K562 (cell line): ENCODE results near the gene SLC35G6. TPM values are rescaled to one million over a fixed set of nuclear protein-coding genes. Genes with fewer than 3 reads are reported as not detected.

Experiments
- BCLAF1 ChIP-seq, 2 experiments: fragments of 450-650 bp in 1 of 2; IDR thresholded peaks; 2 replicates each; pipeline ENCODE4 v1.6.1; 2011 to 2017; ENCODE audit warnings: low read depth in 2 of 2, antibody characterized with exemption in 1 of 2, borderline replicate concordance in 1 of 2, low read length in 1 of 2, mild to moderate bottlenecking in 1 of 2, mixed read lengths in 1 of 2; ENCODE audit not compliant: control insufficient read depth in 1 of 2
- CBX2 ChIP-seq: fragments of 200-600 bp; sonication (generic); IDR thresholded peaks from one replicate; pipeline ENCODE4 v1.6.1; 2012; ENCODE audit warnings: mild to moderate bottlenecking, low read length, inconsistent platforms; ENCODE audit not compliant: insufficient read depth, poor library complexity, severe bottlenecking
- CHD1 ChIP-seq: fragments of 200-600 bp; sonication (generic); IDR thresholded peaks from one replicate; pipeline ENCODE4 v1.6.1; 2012; ENCODE audit warnings: mild to moderate bottlenecking, moderate library complexity, low read length, inconsistent platforms
- MXD1 ChIP-seq: fragments of 250-450 bp; sonication (Bioruptor Pico); IDR thresholded peaks from 2 replicates; pipeline ENCODE4 v1.8.0; 2021; ENCODE audit warnings: borderline replicate concordance, mild to moderate bottlenecking, moderate library complexity; ENCODE audit not compliant: poor library complexity, severe bottlenecking
- NKRF ChIP-seq: fragments of 450-650 bp; IDR thresholded peaks from 2 replicates; pipeline ENCODE4 v1.6.1; 2016; ENCODE audit warnings: borderline replicate concordance
- PHF21A ChIP-seq: fragments of 450-650 bp; IDR thresholded peaks from 2 replicates; pipeline ENCODE4 v1.6.1; 2017; ENCODE audit warnings: low read depth, borderline replicate concordance
- RBM14 ChIP-seq: fragments of 200-400 bp; formaldehyde crosslinking; IDR thresholded peaks from 2 replicates; pipeline ENCODE4 v1.6.1; 2018; ENCODE audit warnings: low read depth, mild to moderate bottlenecking, low read length, moderate library complexity, borderline replicate concordance; ENCODE audit not compliant: insufficient read depth
- RBM25 ChIP-seq: fragments of 200-400 bp; formaldehyde crosslinking; IDR thresholded peaks from 2 replicates; pipeline ENCODE4 v1.6.1; 2018; ENCODE audit warnings: low read length, low read depth, moderate library complexity; ENCODE audit not compliant: severe bottlenecking
- RBM39 ChIP-seq: fragments of 200-400 bp; formaldehyde crosslinking; optimal IDR thresholded peaks from 2 replicates; pipeline ENCODE3; 2018; ENCODE audit warnings: low read depth, low read length
- VEZF1 ChIP-seq: fragments of 200-800 bp; sonication (Bioruptor generic); IDR thresholded peaks from 2 replicates; pipeline ENCODE4 v1.6.1; 2017; ENCODE audit warnings: missing genetic modification characterization, missing compliant biosample characterization
- ZC3H11A ChIP-seq: IDR thresholded peaks from 2 replicates; pipeline ENCODE4 v1.6.1; 2012; ENCODE audit warnings: low read depth, low read length, improper control_type of control experiment
- ZNF140 ChIP-seq: fragments of 250-450 bp; sonication (Bioruptor Pico); IDR thresholded peaks from 2 replicates; pipeline ENCODE4 v1.8.0; 2021; ENCODE audit warnings: moderate library complexity, mild to moderate bottlenecking, inconsistent platforms
- ZNF175 ChIP-seq: fragments of 200-800 bp; sonication (Bioruptor generic); IDR thresholded peaks from 2 replicates; pipeline ENCODE4 v1.6.1; 2016; ENCODE audit warnings: low read depth, mild to moderate bottlenecking, missing genetic modification characterization, missing compliant biosample characterization
- ZNF217 ChIP-seq: sonication (generic); formaldehyde crosslinking; IDR thresholded peaks from 2 replicates; pipeline ENCODE4 v1.8.0; 2022; ENCODE audit warnings: mild to moderate bottlenecking, missing genetic modification reagents
- ZNF239 ChIP-seq: fragments of 250-450 bp; sonication (Bioruptor Pico); IDR thresholded peaks from 2 replicates; pipeline ENCODE4 v1.4.0; 2020; ENCODE audit warnings: mild to moderate bottlenecking
- polyA plus RNA-seq, 8 experiments: library from polyadenylated mRNA; depleted of rRNA in 4 of 8; stranded (reverse) in 5 of 8; unstranded in 3 of 8; fragments of >200 nt; fragmentation: Nextera tagmentation in 2 of 8; fragmentation: Illumina TruSeq in 1 of 8; extraction: Ambion mirVana in 2 of 8; extraction: Trizol in 1 of 8; gene quantifications; 2 replicates each; pipeline versions ENCODE4 v1.2.1 to v1.2.3, GENCODE V29; 2011 to 2014; ENCODE audit warnings: inconsistent platforms in 1 of 8, missing spikeins in 1 of 8
- total RNA-seq, 7 experiments: library from RNA; depleted of rRNA in 6 of 7; stranded (reverse); fragments of >200 nt in 6 of 7; fragmentation: Illumina TruSeq in 2 of 7; extraction: Trizol in 2 of 7; gene quantifications; 2 replicates each; pipeline versions ENCODE4 v1.2.1 to v1.2.3, GENCODE V29; 2011 to 2021; ENCODE audit warnings: low replicate concordance in 1 of 7

SLC35G6 gene
- total and polyA plus RNA-seq, 9 of the 15 experiments (the other 6 are each of a cell fraction or from before 2014, with no cell fraction given): not detected

- TF ChIP-seq BCLAF1 (IDR thresholded peaks at IDR 0.05; ENCODE audit: borderline replicate concordance in 1 of 2, control insufficient read depth in 1 of 2, low read depth in 2 of 2, low read length in 1 of 2) (no peak), MXD1 (CRISPR knock-in tag) (no peak), CBX2 (no peak), CHD1 (no peak), RBM39 (no peak), VEZF1 (peak; percentile 27; the same call in 1 of the 2 replicates), ZNF217 (CRISPR knock-in tag) (no peak), RBM14 (no peak), ZC3H11A (no peak), ZNF140 (no peak), PHF21A (no peak), ZNF239 (CRISPR knock-in tag) (no peak), RBM25 (no peak), ZNF175 (CRISPR knock-in tag) (no peak), NKRF (no peak)
These were observed 40.4 kb upstream of the SLC35G6 start (continued) for GRCh38 chr17:7440834-7441195.
